ENCODE measurements around the gene TMPRSS2.

TMPRSS2 gene

GRCh38 chr21:41446586-41446985 lies 61.4 kb downstream of the TMPRSS2 start:
- no peak for DNase-seq

GRCh38 chr21:41445465-41445862 lies 62.5 kb downstream of the TMPRSS2 start:
- no peak for DNase-seq

- no peak for DNase-seq
Measured at GRCh38 chr21:41444703-41445464, 63.1 kb downstream of the TMPRSS2 start.

GRCh38 chr21:41443562-41443961 lies 64.4 kb downstream of the TMPRSS2 start:
- no peak for DNase-seq

GRCh38 chr21:41442481-41443186 lies 65.3 kb downstream of the TMPRSS2 start:
- DNase-seq = no peak

GRCh38 chr21:41441546-41441945 lies 66.4 kb downstream of the TMPRSS2 start:
- no peak for DNase-seq

- no peak for DNase-seq
Measured at GRCh38 chr21:41439248-41439647, 68.7 kb downstream of the TMPRSS2 start.

- no peak for DNase-seq
Measured at GRCh38 chr21:41438425-41439113, 69.4 kb downstream of the TMPRSS2 start.

- no peak for DNase-seq
Measured at GRCh38 chr21:41437729-41438128, 70.2 kb downstream of the TMPRSS2 start.

GRCh38 chr21:41435706-41436105 lies 72.3 kb downstream of the TMPRSS2 start:
- DNase-seq = no peak

- DNase-seq = no peak
Measured at GRCh38 chr21:41433566-41433965, 74.4 kb downstream of the TMPRSS2 start.

- no peak for DNase-seq
Measured at GRCh38 chr21:41432562-41433460, 75.1 kb downstream of the TMPRSS2 start.

- DNase-seq = no peak
Measured at GRCh38 chr21:41431788-41432548, 76.0 kb downstream of the TMPRSS2 start.

GRCh38 chr21:41429925-41430491 lies 78.0 kb downstream of the TMPRSS2 start:
- DNase-seq = no peak

- DNase-seq = no peak
Measured at GRCh38 chr21:41429305-41429704, 78.7 kb downstream of the TMPRSS2 start.

- no peak for DNase-seq
Measured at GRCh38 chr21:41428847-41429246, 79.1 kb downstream of the TMPRSS2 start.

- DNase-seq = no peak
Measured at GRCh38 chr21:41428311-41428710, 79.6 kb downstream of the TMPRSS2 start.

GRCh38 chr21:41427556-41427955 lies 80.4 kb downstream of the TMPRSS2 start:
- DNase-seq = no peak

- DNase-seq = no peak
Measured at GRCh38 chr21:41426676-41427404, 81.1 kb downstream of the TMPRSS2 start.

GRCh38 chr21:41425954-41426675 lies 81.8 kb downstream of the TMPRSS2 start, which contains the start of gene MX1:
Gene MX1 (plus strand): TSS chr21:41426239. CDS start chr21:41432071, 5,832 bp downstream.
- DNase-seq = peak; percentile 88
